GM12878 (cell line): Measurements from ENCODE around the gene TMOD3. TPM values are rescaled to one million over a fixed set of nuclear protein-coding genes. Genes with fewer than 3 reads are reported as not detected.

Experiments
- ATAC-seq: fragments of 200-7000 bp; cut with Tn5 transposase; 3 replicates; pipeline ENCODE4 v1.9.1; 2020; ENCODE audit warnings: mild to moderate bottlenecking, moderate library complexity
- BruUV-seq: library from RNA; stranded (reverse); fragments of 400-500 nt; replicated peaks from 2 replicates; lab custom pipeline; 2021; lab: Mats Ljungman, UMichigan
- CTCF ChIA-PET: fragments of 300-600 bp; sonication (Branson Sonifier 250); formaldehyde crosslinking; extraction: SDS; loops from one replicate; lab custom pipeline; 2021; ENCODE audit warnings: inconsistent platforms; lab: Yijun Ruan, JAX
- POLR2A ChIA-PET: fragments of 350-600 bp; formaldehyde crosslinking; extraction: SDS; loops from one replicate; lab custom pipeline; 2021; ENCODE audit warnings: inconsistent platforms; lab: Charles Lee
- RAD21 ChIA-PET: fragments of 300-600 bp; sonication (Branson Sonifier 250); formaldehyde crosslinking; loops from one replicate; lab custom pipeline; 2023; ENCODE audit warnings: antibody characterized with exemption; ENCODE audit not compliant: unreplicated experiment; lab: Charles Lee
- SMC1A ChIA-PET: fragments of 300-600 bp; sonication (Branson Sonifier 250); formaldehyde crosslinking; loops from one replicate; lab custom pipeline; 2023; ENCODE audit not compliant: unreplicated experiment, uncharacterized antibody; lab: Charles Lee
- DNase-seq: peaks from one replicate; pipeline ENCODE4 v3.0.0-alpha.2; 2011; ENCODE audit warnings: low read depth, low spot score
- FAIRE-seq: peaks from 3 replicates; lab custom pipeline; 2011; peaks lifted over from hg19 to GRCh38; lab: Jason Lieb, UNC
- H2AFZ ChIP-seq: 2 replicates; pipeline ENCODE4 v1.6.0; 2011; ENCODE audit warnings: low read depth, low read length, control low read depth; ENCODE audit not compliant: control insufficient read depth
- H3K27ac ChIP-seq: 2 replicates; pipeline ENCODE4 v1.5.1; 2011; ENCODE audit warnings: control low read depth; ENCODE audit not compliant: control insufficient read depth, insufficient read depth
- H3K27me3 ChIP-seq, 2 experiments: replicated peaks in 1 of 2; 2 replicates each; pipeline versions ENCODE4 v1.6.0 to v1.6.1; 2011; ENCODE audit warnings: low read length in 1 of 2; ENCODE audit not compliant: control insufficient read depth in 2 of 2, insufficient read depth in 2 of 2
- H3K36me3 ChIP-seq, 2 experiments: 2 replicates each; pipeline ENCODE4 v1.5.1; 2011; ENCODE audit warnings: low read length in 1 of 2; ENCODE audit not compliant: control insufficient read depth in 2 of 2, insufficient read depth in 2 of 2
- H3K4me1 ChIP-seq: 2 replicates; pipeline ENCODE4 v1.6.1; 2011; ENCODE audit warnings: mild to moderate bottlenecking, low read length, moderate library complexity, mixed read lengths; ENCODE audit not compliant: control insufficient read depth, insufficient read depth
- H3K4me2 ChIP-seq: 2 replicates; pipeline ENCODE4 v1.6.0; 2011; ENCODE audit warnings: control low read depth; ENCODE audit not compliant: control insufficient read depth, insufficient read depth
- H3K4me3 ChIP-seq: fragments of 200-600 bp; sonication (generic); 2 replicates; pipeline ENCODE4 v1.5.1; 2016
- H3K79me2 ChIP-seq: 2 replicates; pipeline ENCODE4 v1.6.0; 2011; ENCODE audit warnings: low read length; ENCODE audit not compliant: control insufficient read depth, insufficient read depth
- H3K9ac ChIP-seq: 2 replicates; pipeline ENCODE4 v1.8.0; 2011; ENCODE audit warnings: low read length, control low read depth, mixed read lengths; ENCODE audit not compliant: control insufficient read depth, insufficient read depth
- H3K9me3 ChIP-seq: replicated peaks from 3 replicates; pipeline ENCODE4 v1.5.1; 2011; ENCODE audit warnings: mild to moderate bottlenecking, low read length; ENCODE audit not compliant: control insufficient read depth, insufficient read depth
- H4K20me1 ChIP-seq: 2 replicates; pipeline ENCODE4 v1.6.0; 2011; ENCODE audit not compliant: control insufficient read depth, insufficient read depth
- CHD4 ChIP-seq: fragments of 200-600 bp; sonication (generic); IDR thresholded peaks from 2 replicates; pipeline ENCODE4 v1.6.1; 2016; ENCODE audit warnings: mild to moderate bottlenecking
- NKRF ChIP-seq: fragments of 450-650 bp; conservative IDR thresholded peaks from 2 replicates; pipeline ENCODE4 v1.6.1; 2017; ENCODE audit warnings: mild to moderate bottlenecking, moderate library complexity
- NR2C2 ChIP-seq: IDR thresholded peaks from 2 replicates; pipeline ENCODE4 v1.6.1; 2011; ENCODE audit warnings: borderline replicate concordance, low read depth; ENCODE audit not compliant: control insufficient read depth, insufficient read length
- SMAD1 ChIP-seq: fragments of 450-650 bp; IDR thresholded peaks from 2 replicates; pipeline ENCODE4 v1.6.1; 2018; ENCODE audit warnings: mild to moderate bottlenecking, low read depth; ENCODE audit not compliant: partially characterized antibody
- WGBS: methylation state at CpG from one replicate; pipeline ENCODE4 v1.1.6; 2016; ENCODE audit warnings: low lambda C conversion rate; ENCODE audit not compliant: insufficient replicate concordance, insufficient coverage; ENCODE audit errors: missing lambda C conversion rate; 5-methylcytosine and 5-hydroxymethylcytosine counted together
- in situ Hi-C: fragments of 300-500 bp; cut with MboI; formaldehyde crosslinking; loops from 9 replicates; pipeline ENCODE4 v1.14.3; 2018; ENCODE audit warnings: mixed read lengths
- intact Hi-C: fragments of 100-400 bp; cut with micrococcal nuclease; formaldehyde crosslinking; loops from one replicate; pipeline ENCODE4 v1.14.2; 2022; ENCODE audit not compliant: unreplicated experiment
- polyA plus RNA-seq, 11 experiments: library from polyadenylated mRNA; depleted of rRNA in 4 of 11; unstranded in 6 of 11; stranded (reverse) in 5 of 11; fragments of >200 nt; fragmentation: Nextera tagmentation in 4 of 11; fragmentation: Illumina TruSeq in 1 of 11; extraction: Ambion mirVana in 4 of 11; extraction: Trizol in 1 of 11; gene quantifications; 1 replicate in 1 of 11; 2 replicates in 10 of 11; pipeline versions ENCODE4 v1.2.1 to v1.2.3, GENCODE V29; 2011 to 2016; ENCODE audit warnings: inconsistent platforms in 2 of 11, missing spikeins in 2 of 11, low read depth in 1 of 11
- total RNA-seq, 4 experiments: library from RNA; depleted of rRNA in 3 of 4; stranded (reverse); fragments of >200 nt in 3 of 4; fragmentation: Illumina TruSeq in 1 of 4; extraction: Trizol in 1 of 4; gene quantifications; 2 replicates each; pipeline versions ENCODE4 v1.2.1 to v1.2.3, GENCODE V29; 2013 to 2021
- TF ChIP-seq, protein P1 (sequence below): IDR thresholded peaks from 2 replicates; pipeline ENCODE4 v1.6.1; 2012; ENCODE audit warnings: low read depth, low read length, improper control_type of control experiment

The TMOD3 gene
- total and polyA plus RNA-seq, 10 of the 15 experiments (the other 5 are each of a cell fraction or from before 2014, with no cell fraction given) = 5.2 to 39.4 (median 22.5) TPM

DNA sequence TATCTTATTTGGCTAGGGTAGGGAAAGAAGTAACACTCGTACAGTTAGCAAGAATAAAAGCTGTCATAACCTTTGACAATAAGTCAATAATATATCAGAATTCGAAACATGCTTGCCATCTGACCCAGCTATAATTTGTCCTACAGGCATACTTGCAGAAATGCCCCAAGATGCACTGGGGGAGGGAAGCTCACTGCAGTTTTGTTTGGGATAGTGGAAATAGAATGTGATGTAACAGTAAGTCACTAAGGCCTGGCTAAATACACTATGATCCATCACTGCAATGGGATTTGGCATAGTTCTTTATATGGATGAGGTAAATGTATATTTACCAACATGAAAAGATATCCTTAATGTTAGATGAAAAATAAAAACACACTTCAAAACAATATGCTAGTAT lies 25.5 kb upstream of the TMOD3 start:
- RAD21 ChIA-PET = no interaction called here
- no peak for TF ChIP-seq NKRF
- no peak for TF ChIP-seq NR2C2
- no peak for TF ChIP-seq SMAD1
- TF ChIP-seq, all 136 proteins: peak for 0
- Histone ChIP-seq H3K27ac (no peak overlapping the region), H3K4me3 (no peak overlapping the region), H3K27me3 (no peaks in the 10 kb centered on the region), H3K4me2 (no peak overlapping the region), H3K36me3 (no peaks in the 10 kb centered on the region), H2AFZ (no peak overlapping the region), H4K20me1 (no peaks in the 10 kb centered on the region), H3K4me1 (no peaks in the 10 kb centered on the region), H3K79me2 (no peaks in the 10 kb centered on the region), H3K9me3 (no peaks in the 10 kb centered on the region), H3K9ac (no peak overlapping the region)
- SMC1A ChIA-PET = no interaction called here
- FAIRE-seq (no peak), ATAC-seq (no peak), DNase-seq (no peak)
- 94% methylated on average over 2 of the region's 2 CpGs for WGBS
- BruUV-seq = no TSS peak
- POLR2A ChIA-PET = no interaction called here
- intact Hi-C loops (no loop called here), in situ Hi-C loops (no loop called here)
- CTCF ChIA-PET = interaction anchor here (1.5 kb wide), 1 partner anchor 27 kb away, joined by 6 read pairs; no protein-coding TSS in a partner anchor

- SMC1A ChIA-PET = interaction anchor here (0.6 kb wide), 1 partner anchor 156 kb away, joined by 4 read pairs; no protein-coding TSS in a partner anchor
- Histone ChIP-seq H3K27ac (no peak overlapping the region), H3K9me3 (no peaks in the 10 kb centered on the region), H3K4me2 (no peak overlapping the region), H3K79me2 (no peaks in the 10 kb centered on the region), H3K36me3 (no peaks in the 10 kb centered on the region), H4K20me1 (no peaks in the 10 kb centered on the region), H3K9ac (no peak overlapping the region), H3K4me1 (no peaks in the 10 kb centered on the region), H3K27me3 (no peaks in the 10 kb centered on the region), H2AFZ (no peak overlapping the region), H3K4me3 (no peak overlapping the region)
- 74% methylated on average over 2 of the region's 2 CpGs for WGBS
- intact Hi-C loops (no loop called here), in situ Hi-C loops (no loop called here)
- TF ChIP-seq CHD4 = no peak
- TF ChIP-seq, protein P1, sequence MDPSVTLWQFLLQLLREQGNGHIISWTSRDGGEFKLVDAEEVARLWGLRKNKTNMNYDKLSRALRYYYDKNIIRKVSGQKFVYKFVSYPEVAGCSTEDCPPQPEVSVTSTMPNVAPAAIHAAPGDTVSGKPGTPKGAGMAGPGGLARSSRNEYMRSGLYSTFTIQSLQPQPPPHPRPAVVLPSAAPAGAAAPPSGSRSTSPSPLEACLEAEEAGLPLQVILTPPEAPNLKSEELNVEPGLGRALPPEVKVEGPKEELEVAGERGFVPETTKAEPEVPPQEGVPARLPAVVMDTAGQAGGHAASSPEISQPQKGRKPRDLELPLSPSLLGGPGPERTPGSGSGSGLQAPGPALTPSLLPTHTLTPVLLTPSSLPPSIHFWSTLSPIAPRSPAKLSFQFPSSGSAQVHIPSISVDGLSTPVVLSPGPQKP = no peak
- POLR2A ChIA-PET = no interaction called here
- ATAC-seq (no peak), DNase-seq (no peak), FAIRE-seq (no peak)
- CTCF ChIA-PET = no interaction called here
- RAD21 ChIA-PET = no interaction called here
- no TSS peak for BruUV-seq
Measured at GRCh38 chr15:51806123-51806522, 23.3 kb upstream of the TMOD3 start.
